Measurements from ENCODE around the gene GALNT10. TPM values are rescaled to one million over a fixed set of nuclear protein-coding genes. Genes with fewer than 3 reads are reported as not detected.

Gene GALNT10
- total and polyA plus RNA-seq, 2 donors (not counting 1 experiment from before 2014, with no cell fraction given) = 18.3 to 35.8 TPM

GRCh38 chr5:154388842-154389241 lies 198.3 kb downstream of the GALNT10 start:
- no peak overlapping the region for H3K4me2 ChIP-seq (ENCODE audit: extremely low read depth, insufficient read depth, low read length)
- DNase-seq (ENCODE audit: low read depth in 2 of 2) = no peak
- H4K20me1 ChIP-seq (ENCODE audit: control insufficient read depth, extremely low read depth, insufficient read depth, low read length) = no peaks in the 10 kb centered on the region
- no peak overlapping the region for H3K27ac ChIP-seq (ENCODE audit: insufficient read depth, low read length)
- no peaks in the 10 kb centered on the region for H3K79me2 ChIP-seq (ENCODE audit: control insufficient read depth, insufficient read depth, low read length)
- TF ChIP-seq CTCF (conservative IDR thresholded peaks at IDR 0.05 in 1 of 2, IDR thresholded peaks at IDR 0.05 in 1 of 2; ENCODE audit: low read depth in 1 of 2, low read length in 2 of 2) (no peak), EZH2 (IDR thresholded peaks at IDR 0.05; ENCODE audit: low read length, missing control alignments) (no peak)
- no peaks in the 10 kb centered on the region for H3K27me3 ChIP-seq (ENCODE audit: control insufficient read depth, insufficient read depth, low read length)
- H3K4me3 ChIP-seq (replicated peaks in 1 of 4; ENCODE audit: control extremely low read depth in 1 of 4, insufficient read depth in 1 of 4, low read depth in 3 of 4, low read length in 4 of 4) = no peak overlapping the region
- no peaks in the 10 kb centered on the region for H3K4me1 ChIP-seq (ENCODE audit: control insufficient read depth, extremely low read depth, insufficient read depth, low read length)
- H2AFZ ChIP-seq (ENCODE audit: low read length) = no peak overlapping the region
- no peaks in the 10 kb centered on the region for H3K9me3 ChIP-seq (ENCODE audit: control insufficient read depth, insufficient read depth, low read depth, low read length)
- no peak overlapping the region for H3K9ac ChIP-seq (ENCODE audit: insufficient read depth, low read length)
- no peaks in the 10 kb centered on the region for H3K36me3 ChIP-seq (ENCODE audit: control insufficient read depth, insufficient read depth, low read length)

- H3K27me3 ChIP-seq (ENCODE audit: control insufficient read depth, insufficient read depth, low read length) = no peaks in the 10 kb centered on the region
- no peak overlapping the region for H3K4me3 ChIP-seq (replicated peaks in 1 of 4; ENCODE audit: control extremely low read depth in 1 of 4, insufficient read depth in 1 of 4, low read depth in 3 of 4, low read length in 4 of 4)
- no peak overlapping the region for H3K4me2 ChIP-seq (ENCODE audit: extremely low read depth, insufficient read depth, low read length)
- H2AFZ ChIP-seq (ENCODE audit: low read length) = no peak overlapping the region
- peak; percentile 37 to 83 for DNase-seq (ENCODE audit: low read depth in 2 of 2)
- TF ChIP-seq CTCF (conservative IDR thresholded peaks at IDR 0.05 in 1 of 2, IDR thresholded peaks at IDR 0.05 in 1 of 2; ENCODE audit: low read depth in 1 of 2, low read length in 2 of 2) (no peak), EZH2 (IDR thresholded peaks at IDR 0.05; ENCODE audit: low read length, missing control alignments) (no peak)
- H3K9ac ChIP-seq (ENCODE audit: insufficient read depth, low read length) = no peak overlapping the region
- no peaks in the 10 kb centered on the region for H3K9me3 ChIP-seq (ENCODE audit: control insufficient read depth, insufficient read depth, low read depth, low read length)
- H3K4me1 ChIP-seq (ENCODE audit: control insufficient read depth, extremely low read depth, insufficient read depth, low read length) = no peaks in the 10 kb centered on the region
- H4K20me1 ChIP-seq (ENCODE audit: control insufficient read depth, extremely low read depth, insufficient read depth, low read length) = no peaks in the 10 kb centered on the region
- H3K79me2 ChIP-seq (ENCODE audit: control insufficient read depth, insufficient read depth, low read length) = no peaks in the 10 kb centered on the region
- H3K36me3 ChIP-seq (ENCODE audit: control insufficient read depth, insufficient read depth, low read length) = no peaks in the 10 kb centered on the region
- no peak overlapping the region for H3K27ac ChIP-seq (ENCODE audit: insufficient read depth, low read length)
Measured at GRCh38 chr5:154390096-154390495, 199.6 kb downstream of the GALNT10 start.

GRCh38 chr5:154390746-154391359 lies 200.3 kb downstream of the GALNT10 start:
- Histone ChIP-seq H3K9ac (ENCODE audit: insufficient read depth, low read length) (no peak overlapping the region), H4K20me1 (ENCODE audit: control insufficient read depth, extremely low read depth, insufficient read depth, low read length) (no peaks in the 10 kb centered on the region), H3K36me3 (ENCODE audit: control insufficient read depth, insufficient read depth, low read length) (no peaks in the 10 kb centered on the region), H3K79me2 (ENCODE audit: control insufficient read depth, insufficient read depth, low read length) (no peaks in the 10 kb centered on the region), H3K4me3 (replicated peaks in 1 of 4; ENCODE audit: control extremely low read depth in 1 of 4, insufficient read depth in 1 of 4, low read depth in 3 of 4, low read length in 4 of 4) (no peak overlapping the region), H3K9me3 (ENCODE audit: control insufficient read depth, insufficient read depth, low read depth, low read length) (no peaks in the 10 kb centered on the region), H3K27ac (ENCODE audit: insufficient read depth, low read length) (no peak overlapping the region), H3K4me1 (ENCODE audit: control insufficient read depth, extremely low read depth, insufficient read depth, low read length) (no peaks in the 10 kb centered on the region), H3K27me3 (ENCODE audit: control insufficient read depth, insufficient read depth, low read length) (no peaks in the 10 kb centered on the region), H3K4me2 (ENCODE audit: extremely low read depth, insufficient read depth, low read length) (no peak overlapping the region), H2AFZ (ENCODE audit: low read length) (no peak overlapping the region)
- no peak for TF ChIP-seq EZH2 (IDR thresholded peaks at IDR 0.05; ENCODE audit: low read length, missing control alignments)
- no peak for TF ChIP-seq CTCF (conservative IDR thresholded peaks at IDR 0.05 in 1 of 2, IDR thresholded peaks at IDR 0.05 in 1 of 2; ENCODE audit: low read depth in 1 of 2, low read length in 2 of 2)
- DNase-seq (ENCODE audit: low read depth in 2 of 2) = no peak

Measured in fibroblast of lung (primary cell).